HepG2 (cell line): ENCODE results near the gene MS4A18.

Experiments
- ATF2 ChIP-seq: sonication (generic); formaldehyde crosslinking; IDR thresholded peaks from 2 replicates; pipeline ENCODE4 v1.4.0; 2020; ENCODE audit warnings: missing genetic modification reagents
- BCLAF1 ChIP-seq: fragments of 450-650 bp; IDR thresholded peaks from 2 replicates; pipeline ENCODE4 v1.6.1; 2017; ENCODE audit warnings: mild to moderate bottlenecking
- CTCF ChIP-seq: sonication (generic); formaldehyde crosslinking; IDR thresholded peaks from 2 replicates; pipeline ENCODE4 v1.5.0; 2020; ENCODE audit warnings: mild to moderate bottlenecking, missing genetic modification reagents, moderate library complexity
- MED1 ChIP-seq: sonication (generic); formaldehyde crosslinking; IDR thresholded peaks from 2 replicates; pipeline ENCODE4 v1.4.0; 2020; ENCODE audit warnings: missing genetic modification reagents
- PBX3 ChIP-seq: sonication (generic); formaldehyde crosslinking; IDR thresholded peaks from 2 replicates; pipeline ENCODE4 v1.8.1; 2023; ENCODE audit warnings: missing genetic modification reagents, inconsistent platforms, borderline replicate concordance
- PHF21A ChIP-seq: sonication (generic); formaldehyde crosslinking; IDR thresholded peaks from 2 replicates; pipeline ENCODE4 v1.5.0; 2020; ENCODE audit warnings: mild to moderate bottlenecking, missing genetic modification reagents
- POLR2AphosphoS2 ChIP-seq: IDR thresholded peaks from 2 replicates; pipeline ENCODE4 v1.6.1; 2011; ENCODE audit warnings: low read depth, low read length, improper control_type of control experiment
- POLR2AphosphoS5 ChIP-seq: IDR thresholded peaks from 2 replicates; pipeline ENCODE4 v1.6.1; 2012; ENCODE audit warnings: low read depth, low read length
- UBTF ChIP-seq: sonication (generic); formaldehyde crosslinking; IDR thresholded peaks from 2 replicates; pipeline ENCODE4 v1.4.0; 2020; ENCODE audit warnings: mild to moderate bottlenecking, missing genetic modification reagents
- USF2 ChIP-seq, 2 experiments: sonication (generic) in 1 of 2; formaldehyde crosslinking in 1 of 2; IDR thresholded peaks; 2 replicates each; pipeline versions ENCODE4 v1.5.1 to v1.6.1; 2011 to 2020; ENCODE audit warnings: borderline replicate concordance in 1 of 2, low read depth in 1 of 2, low read length in 1 of 2, mild to moderate bottlenecking in 1 of 2, missing genetic modification reagents in 1 of 2, moderate library complexity in 1 of 2
- YEATS2 ChIP-seq: sonication (generic); formaldehyde crosslinking; IDR thresholded peaks from 2 replicates; pipeline ENCODE4 v1.4.0; 2020; ENCODE audit warnings: missing genetic modification reagents, borderline replicate concordance
- ZNF441 ChIP-seq: sonication (generic); formaldehyde crosslinking; IDR thresholded peaks from 2 replicates; pipeline ENCODE4 v1.7.0; 2021; ENCODE audit warnings: missing genetic modification reagents, borderline replicate concordance
- ZNF713 ChIP-seq: sonication (generic); formaldehyde crosslinking; IDR thresholded peaks from 2 replicates; pipeline ENCODE4 v1.4.0; 2020; ENCODE audit warnings: mild to moderate bottlenecking, missing genetic modification reagents
- ZNF720 ChIP-seq: sonication (generic); formaldehyde crosslinking; IDR thresholded peaks from 2 replicates; pipeline ENCODE4 v1.4.0; 2020; ENCODE audit warnings: missing genetic modification reagents

- no peak for TF ChIP-seq MED1
- no peak for TF ChIP-seq PBX3
- no peak for TF ChIP-seq CTCF (CRISPR knock-in tag)
- no peak for TF ChIP-seq BCLAF1
- no peak for TF ChIP-seq POLR2AphosphoS2
- no peak for TF ChIP-seq ATF2 (CRISPR knock-in tag)
- no peak for TF ChIP-seq POLR2AphosphoS5
- no peak for TF ChIP-seq ZNF441 (CRISPR knock-in tag)
- TF ChIP-seq ZNF713 (CRISPR knock-in tag) = no peak
- no peak for TF ChIP-seq USF2 (IDR thresholded peaks at IDR 0.05; ENCODE audit: low read depth, low read length)
- no peak for TF ChIP-seq USF2 (CRISPR knock-in tag; IDR thresholded peaks at IDR 0.05; ENCODE audit: borderline replicate concordance)
- no peak for TF ChIP-seq UBTF
- no peak for TF ChIP-seq YEATS2 (CRISPR knock-in tag)
- TF ChIP-seq PHF21A = no peak
- no peak for TF ChIP-seq ZNF720
Observed at GRCh38 chr11:60725592-60725991, 1.1 kb downstream of the MS4A18 start.
